HG02840 (cell line): ENCODE measurements around the gene SUMF2.
"Not testable (repeated sequence)": the region's sequence is repeated elsewhere in the genome, so short reads cannot be mapped to it uniquely, and the experiment has no call there.

Source experiments
- ATAC-seq: cut with Tn5 transposase; IDR thresholded peaks from one replicate; pipeline ENCODE4 v1.9.1; 2021; ENCODE audit warnings: mild to moderate bottlenecking, moderate library complexity, moderate number of reproducible peaks; ENCODE audit not compliant: unreplicated experiment, low FRiP score

Gene SUMF2

GRCh38 chr7:56053993-56054392 is 10.1 kb upstream of the SUMF2 start:
- ATAC-seq = no peak

GRCh38 chr7:56062382-56062781 is 1.7 kb upstream of the SUMF2 start:
- ATAC-seq = no peak

- ATAC-seq = no peak
Observed at GRCh38 chr7:56063500-56063881, 595 bp upstream of the SUMF2 start.

- not testable (repeated sequence) for ATAC-seq
Observed at GRCh38 chr7:56066376-56066775, 2.3 kb downstream of the SUMF2 start.

- peak; percentile 87 for ATAC-seq
Observed at GRCh38 chr7:56074371-56074791, 10.3 kb downstream of the SUMF2 start.

GRCh38 chr7:56077681-56078080 is 13.6 kb downstream of the SUMF2 start:
- no peak for ATAC-seq

GRCh38 chr7:56078196-56078595 is 14.1 kb downstream of the SUMF2 start:
- no peak for ATAC-seq

GRCh38 chr7:56079450-56080185 is 15.5 kb downstream of the SUMF2 start:
- ATAC-seq = no peak

- ATAC-seq = not testable (repeated sequence)
Observed at GRCh38 chr7:56080726-56081435, 16.8 kb downstream of the SUMF2 start.

- no peak for ATAC-seq
Observed at GRCh38 chr7:56081626-56082340, 17.7 kb downstream of the SUMF2 start.

GRCh38 chr7:56083150-56083785 is 19.2 kb downstream of the SUMF2 start:
- no peak for ATAC-seq

- ATAC-seq = no peak
Observed at GRCh38 chr7:56086761-56087160, 22.7 kb downstream of the SUMF2 start.

GRCh38 chr7:56087445-56087844 is 23.4 kb downstream of the SUMF2 start:
- ATAC-seq = no peak

GRCh38 chr7:56091591-56091990 is 27.5 kb downstream of the SUMF2 start:
- no peak for ATAC-seq

GRCh38 chr7:56092388-56092787 is 28.3 kb downstream of the SUMF2 start:
- ATAC-seq = not testable (repeated sequence)

GRCh38 chr7:56092789-56093531 is 28.9 kb downstream of the SUMF2 start, which contains the start of gene PHKG1:
PHKG1 (minus strand) TSS chr7:56092952; CDS start chr7:56088941, 4,011 bp downstream.
- no peak for ATAC-seq

- ATAC-seq = no peak
Observed at GRCh38 chr7:56097700-56098099, 33.6 kb downstream of the SUMF2 start.

GRCh38 chr7:56098187-56099008 is 34.3 kb downstream of the SUMF2 start:
- not testable (repeated sequence) for ATAC-seq

- ATAC-seq = no peak
Observed at GRCh38 chr7:56099653-56100052, 35.6 kb downstream of the SUMF2 start.
